ENCODE results near the gene USP15.

The USP15 gene

DNA sequence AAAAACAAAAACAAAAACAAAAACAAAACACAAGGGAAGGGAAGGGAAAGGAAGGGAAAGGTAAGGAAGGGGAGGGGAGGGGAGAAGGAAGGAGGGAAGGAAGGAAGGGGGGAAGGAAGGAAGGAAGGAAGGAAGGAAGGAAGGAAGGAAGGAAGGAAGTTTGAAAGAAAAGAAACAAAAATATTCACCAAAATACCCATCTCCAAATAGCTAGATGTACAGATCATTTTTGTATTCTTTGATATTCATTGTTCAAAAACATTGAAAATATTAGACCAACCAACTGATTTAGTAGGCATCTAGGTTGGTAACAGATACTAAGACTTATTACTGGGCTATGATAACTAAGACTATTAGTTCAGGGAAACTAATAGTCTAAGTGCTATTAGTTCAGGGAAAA lies 39.1 kb upstream of the USP15 start:
- no peak for DNase-seq (ENCODE audit: low spot score)
- no peak for TF ChIP-seq CTCF (IDR thresholded peaks at IDR 0.05; ENCODE audit: borderline replicate concordance, control extremely low read depth, extremely low read depth, insufficient read depth, missing control alignments)
- in situ Hi-C loops (cut with MboI; ENCODE audit: low sequenced_read_pairs, unreplicated experiment), result no loop called here

- no peak for DNase-seq (ENCODE audit: low spot score)
- in situ Hi-C loops (cut with MboI; ENCODE audit: low sequenced_read_pairs, unreplicated experiment), result no loop called here
- TF ChIP-seq CTCF (IDR thresholded peaks at IDR 0.05; ENCODE audit: borderline replicate concordance, control extremely low read depth, extremely low read depth, insufficient read depth, missing control alignments), result no peak
These were observed 35.6 kb upstream of the USP15 start for GRCh38 chr12:62224601-62225000.

- in situ Hi-C loops (cut with MboI; ENCODE audit: low sequenced_read_pairs, unreplicated experiment), result no loop called here
- TF ChIP-seq CTCF (IDR thresholded peaks at IDR 0.05; ENCODE audit: borderline replicate concordance, control extremely low read depth, extremely low read depth, insufficient read depth, missing control alignments), result no peak
- DNase-seq (ENCODE audit: low spot score), result no peak
These were observed 33.1 kb upstream of the USP15 start for GRCh38 chr12:62227091-62227490.

GRCh38 chr12:62230652-62231051 lies 29.6 kb upstream of the USP15 start:
- DNase-seq (ENCODE audit: low spot score), result no peak
- in situ Hi-C loops (cut with MboI; ENCODE audit: low sequenced_read_pairs, unreplicated experiment), result no loop called here
- TF ChIP-seq CTCF (IDR thresholded peaks at IDR 0.05; ENCODE audit: borderline replicate concordance, control extremely low read depth, extremely low read depth, insufficient read depth, missing control alignments), result no peak

DNA sequence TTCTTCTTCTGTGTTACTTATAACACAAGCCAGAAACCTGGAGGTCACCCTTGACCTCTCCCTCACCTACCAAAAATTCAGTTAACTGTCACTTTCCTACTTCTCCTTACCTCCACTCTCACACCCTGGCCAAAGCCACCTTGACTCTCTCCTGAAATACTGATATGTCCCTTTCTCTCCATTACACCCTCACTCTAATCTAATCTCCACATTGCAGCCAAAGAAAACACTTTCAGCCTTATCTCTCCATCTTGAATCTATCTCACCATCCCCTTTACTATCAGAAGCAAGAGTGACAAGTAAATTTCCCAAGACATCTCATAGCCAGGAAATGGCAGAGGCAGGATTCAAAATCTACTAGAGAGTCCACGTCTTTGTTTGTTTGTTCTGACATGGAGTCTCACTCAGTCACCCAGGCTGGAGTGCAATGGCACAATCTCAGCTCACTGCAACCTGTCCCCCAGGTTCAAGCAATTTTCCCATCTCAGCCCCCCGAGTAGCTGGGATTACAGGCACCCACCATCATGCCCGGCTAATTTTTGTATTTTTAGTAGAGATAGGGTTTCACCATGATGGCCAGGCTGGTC lies 28.0 kb upstream of the USP15 start:
- no peak for DNase-seq (ENCODE audit: low spot score)
- in situ Hi-C loops (cut with MboI; ENCODE audit: low sequenced_read_pairs, unreplicated experiment), result no loop called here
- no peak for TF ChIP-seq CTCF (IDR thresholded peaks at IDR 0.05; ENCODE audit: borderline replicate concordance, control extremely low read depth, extremely low read depth, insufficient read depth, missing control alignments)

DNA sequence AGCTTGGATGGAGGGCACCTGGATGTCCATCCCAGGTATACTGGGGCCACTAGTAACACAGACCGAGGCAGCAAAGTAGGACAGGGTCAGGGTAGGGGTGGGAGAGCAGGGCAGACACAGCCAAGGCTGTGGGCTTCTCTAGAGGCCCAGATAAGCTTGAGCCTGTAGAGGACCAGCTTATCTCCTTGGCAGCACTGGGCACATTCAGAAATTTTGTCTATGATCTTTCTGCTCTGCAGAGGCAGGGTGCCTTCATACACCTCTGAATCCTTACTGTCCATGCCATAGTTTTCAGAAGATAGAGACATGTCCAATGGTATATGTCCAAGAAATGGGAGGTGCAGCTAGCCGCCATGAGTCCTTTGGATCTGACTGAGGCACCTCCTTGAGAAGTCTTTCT lies 26.4 kb upstream of the USP15 start:
- no peak for TF ChIP-seq CTCF (IDR thresholded peaks at IDR 0.05; ENCODE audit: borderline replicate concordance, control extremely low read depth, extremely low read depth, insufficient read depth, missing control alignments)
- in situ Hi-C loops (cut with MboI; ENCODE audit: low sequenced_read_pairs, unreplicated experiment), result no loop called here
- no peak for DNase-seq (ENCODE audit: low spot score)

GRCh38 chr12:62239571-62239970 lies 20.6 kb upstream of the USP15 start:
- no peak for TF ChIP-seq CTCF (IDR thresholded peaks at IDR 0.05; ENCODE audit: borderline replicate concordance, control extremely low read depth, extremely low read depth, insufficient read depth, missing control alignments)
- in situ Hi-C loops (cut with MboI; ENCODE audit: low sequenced_read_pairs, unreplicated experiment), result no loop called here
- no peak for DNase-seq (ENCODE audit: low spot score)

Measured in GM13976 (cell line).